GM19351 (cell line): ENCODE data around the gene SRP19.
"Not testable (repeated sequence)": the region's sequence is repeated elsewhere in the genome, so short reads cannot be mapped to it uniquely, and the experiment has no call there.

Experiments used
- ATAC-seq: cut with Tn5 transposase; IDR thresholded peaks from one replicate; pipeline ENCODE4 v1.9.1; 2021; ENCODE audit warnings: mild to moderate bottlenecking, moderate library complexity; ENCODE audit not compliant: unreplicated experiment

Gene SRP19

DNA sequence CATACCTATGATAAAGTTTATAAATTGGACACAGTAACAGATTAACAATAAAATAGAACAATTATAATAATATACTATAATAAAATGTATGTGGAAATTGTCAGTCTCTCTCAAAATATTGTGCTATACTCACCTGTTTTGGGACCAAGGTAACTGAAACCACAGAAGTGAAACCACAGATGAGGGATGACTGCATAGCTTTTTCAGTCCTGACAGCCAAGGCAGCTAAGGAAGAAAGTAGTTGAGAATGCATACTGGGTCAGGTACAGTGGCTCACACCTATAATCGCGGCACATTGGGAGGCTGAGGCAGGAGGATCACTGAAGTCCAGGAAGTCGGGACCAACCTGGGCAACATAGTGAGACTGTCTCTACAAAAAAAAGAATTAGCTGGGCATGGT, 8.9 kb downstream of the SRP19 start:
- ATAC-seq: peak; percentile 82

DNA sequence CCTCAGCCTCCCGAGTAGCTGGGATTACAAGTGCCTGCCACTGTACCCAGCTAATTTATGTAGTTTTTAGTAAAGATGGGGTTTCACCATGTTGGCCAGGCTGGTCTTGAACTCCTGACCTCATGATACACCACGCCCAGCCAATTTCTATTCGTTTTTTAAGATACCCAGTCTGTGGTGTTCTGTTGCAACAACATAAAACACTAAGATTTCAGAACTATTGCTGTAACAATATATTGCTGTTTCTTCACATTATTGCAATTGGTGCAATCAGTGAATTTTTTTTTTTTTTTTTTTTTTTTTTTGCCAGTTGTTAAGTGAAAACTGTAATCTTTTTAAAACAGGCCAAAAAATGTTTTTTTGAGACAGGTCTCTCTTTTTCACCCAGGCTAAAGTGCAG, 9.9 kb downstream of the SRP19 start:
- ATAC-seq: no peak

DNA sequence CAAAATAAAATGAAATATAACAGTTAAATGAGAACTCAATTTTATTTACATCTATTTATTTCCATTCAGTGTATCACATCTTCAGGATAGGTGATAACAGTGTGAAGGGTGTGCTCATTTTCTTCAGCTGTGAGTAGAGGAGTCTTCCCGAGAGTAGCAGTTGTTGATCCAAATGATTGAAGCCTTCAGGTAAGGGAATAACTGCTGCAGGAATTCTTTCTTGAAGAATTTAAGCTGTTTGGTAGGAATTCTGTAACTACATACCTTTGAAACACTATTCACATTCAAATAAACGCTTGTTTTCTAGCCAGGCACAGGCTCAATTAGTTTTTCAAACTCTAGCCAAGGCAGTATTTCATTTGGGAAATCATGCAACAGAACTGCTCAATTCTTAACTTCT, 15.3 kb downstream of the SRP19 start:
- no peak for ATAC-seq

DNA sequence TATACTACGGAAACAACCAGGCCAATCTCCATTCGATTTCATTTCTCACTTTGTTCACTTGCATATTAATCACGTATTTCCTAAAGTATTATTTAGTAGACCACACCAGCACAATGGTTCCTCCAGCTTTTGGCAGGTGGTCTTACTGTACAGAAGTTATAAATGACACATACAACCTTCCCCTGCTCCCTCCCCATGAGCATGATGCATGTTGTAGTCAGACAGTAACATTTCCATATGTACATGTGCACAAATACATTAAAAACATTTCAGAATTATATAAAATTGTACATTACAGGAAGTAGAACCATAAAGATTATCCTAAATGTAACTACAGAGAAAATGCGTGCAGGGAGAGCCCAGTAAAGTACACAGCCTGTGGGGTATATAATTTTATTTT, 17.0 kb downstream of the SRP19 start:
- ATAC-seq: no peak

DNA sequence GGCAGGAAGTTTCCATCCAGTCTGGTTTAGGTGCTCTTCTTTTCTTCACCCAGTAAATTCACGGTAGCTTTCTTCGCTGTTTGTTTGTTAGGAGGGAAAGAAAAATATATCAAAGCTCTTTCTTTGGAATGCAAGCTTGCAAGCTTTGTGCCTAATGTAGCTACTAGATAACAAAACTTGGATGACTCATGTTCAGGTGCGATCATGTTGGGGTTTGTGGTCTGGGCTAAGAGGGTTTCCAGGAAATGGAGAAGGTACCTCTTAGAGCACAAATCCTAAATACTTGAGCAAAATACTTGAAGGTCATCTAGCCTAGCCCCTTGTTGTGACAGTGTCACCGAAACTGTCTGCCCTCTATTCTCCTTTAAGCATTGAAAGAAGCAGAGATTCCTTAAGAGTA, 17.7 kb downstream of the SRP19 start:
- ATAC-seq: no peak

DNA sequence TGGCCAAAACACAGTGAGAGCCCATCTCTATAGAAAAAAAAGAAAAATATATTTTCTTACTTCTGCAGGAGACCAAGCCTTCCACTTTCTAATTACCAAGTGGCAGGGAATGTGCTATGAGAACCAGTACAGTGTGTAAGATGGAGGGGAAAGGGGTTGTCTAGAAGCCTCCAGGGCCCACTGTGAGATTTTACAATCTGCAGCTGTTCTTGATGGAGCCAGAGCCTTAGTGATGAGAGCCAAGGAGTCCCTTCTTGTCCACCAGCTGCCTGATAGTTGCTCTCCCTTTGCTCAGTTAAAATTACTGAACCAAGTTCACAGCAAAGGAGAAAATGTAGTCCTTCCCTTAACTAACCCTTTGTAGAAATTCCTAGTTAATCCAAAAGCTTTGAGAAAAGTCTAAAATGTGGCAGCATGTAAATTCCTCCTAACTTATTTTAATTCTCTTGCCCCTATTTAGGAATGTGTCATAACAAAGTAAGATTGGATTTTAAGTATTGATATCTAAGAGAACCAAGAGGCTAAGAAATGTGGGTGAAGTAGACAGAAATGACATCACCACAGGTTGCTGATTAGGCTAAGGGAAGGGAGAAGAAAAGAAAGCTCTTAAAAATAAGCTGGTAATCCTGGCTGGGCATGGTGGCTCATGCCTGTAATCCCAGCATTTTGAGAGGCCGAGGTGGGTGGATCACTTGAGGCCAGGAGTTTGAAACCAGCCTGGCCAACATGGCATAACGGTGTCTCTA, 19.3 kb downstream of the SRP19 start:
- no peak for ATAC-seq

DNA sequence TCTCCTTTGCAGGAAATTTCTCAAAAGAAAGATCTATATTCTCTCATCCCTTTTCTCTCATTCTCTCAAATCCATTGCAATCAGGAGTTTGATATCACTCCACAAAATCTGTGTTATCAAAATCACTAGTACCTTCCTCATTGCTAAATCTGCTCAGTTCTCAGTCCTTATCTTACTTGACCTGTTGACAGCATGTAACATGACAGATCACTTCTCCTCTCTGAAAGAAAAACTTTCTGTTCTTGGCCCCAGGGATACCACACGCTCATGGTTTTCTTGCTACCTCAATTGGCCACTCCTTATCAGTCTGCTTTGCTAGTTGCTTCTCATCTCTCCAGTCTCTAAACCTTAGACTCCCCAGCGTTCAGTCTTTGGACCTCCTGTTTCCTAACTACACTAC, 22.1 kb downstream of the SRP19 start:
- ATAC-seq: no peak

DNA sequence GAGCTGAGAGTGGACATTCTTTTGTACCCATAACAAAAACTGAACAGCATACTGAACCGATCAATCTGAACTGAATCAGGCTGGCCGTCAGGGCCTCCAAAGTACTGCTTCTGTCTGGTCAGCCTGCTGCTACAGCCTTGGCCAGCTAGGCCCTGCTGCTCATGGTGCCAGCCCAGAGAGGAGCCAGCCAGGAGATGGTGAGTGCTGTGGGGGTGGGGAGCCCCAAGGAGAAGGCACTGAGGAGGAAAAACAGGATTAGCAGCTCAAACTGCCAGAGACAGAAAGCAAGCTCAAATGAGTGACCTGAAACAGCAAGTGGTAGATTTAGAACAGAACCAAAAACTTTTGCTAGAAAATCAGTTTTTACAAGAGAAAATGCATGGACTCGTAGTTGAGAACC, 23.9 kb downstream of the SRP19 start:
- ATAC-seq: no peak

DNA sequence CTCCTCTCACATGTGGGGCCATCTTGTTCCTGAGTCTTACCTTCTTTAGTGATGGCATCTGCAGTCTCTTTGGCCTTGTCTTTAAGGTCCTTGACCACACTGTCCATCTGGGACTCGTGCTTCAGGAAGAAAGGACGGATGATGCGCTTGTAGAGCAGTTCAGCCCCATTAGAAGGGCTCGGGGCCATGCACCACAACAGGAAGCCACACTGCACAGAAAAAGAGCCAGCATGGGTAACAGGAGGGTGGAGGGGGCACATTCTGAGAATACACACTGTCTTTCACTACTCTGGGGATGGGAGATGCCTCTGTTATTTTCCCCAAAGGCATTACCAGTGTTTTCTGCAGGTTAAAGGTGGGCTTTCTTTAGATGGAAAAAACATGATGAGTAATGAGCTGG, 25.9 kb downstream of the SRP19 start:
- no peak for ATAC-seq

DNA sequence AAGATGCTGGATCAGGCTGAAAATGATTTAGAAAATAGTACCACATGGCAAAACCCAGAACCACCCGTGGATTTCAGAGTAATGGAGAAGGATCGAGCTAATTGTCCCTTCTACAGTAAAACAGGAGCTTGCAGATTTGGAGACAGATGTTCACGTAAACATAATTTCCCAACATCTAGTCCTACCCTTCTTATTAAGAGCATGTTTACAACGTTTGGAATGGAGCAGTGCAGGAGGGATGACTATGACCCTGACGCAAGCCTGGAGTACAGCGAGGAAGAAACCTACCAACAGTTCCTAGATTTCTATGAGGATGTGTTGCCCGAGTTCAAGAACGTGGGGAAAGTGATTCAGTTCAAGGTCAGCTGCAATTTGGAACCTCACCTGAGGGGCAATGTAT, 31.0 kb downstream of the SRP19 start:
- ATAC-seq: not testable (repeated sequence)

DNA sequence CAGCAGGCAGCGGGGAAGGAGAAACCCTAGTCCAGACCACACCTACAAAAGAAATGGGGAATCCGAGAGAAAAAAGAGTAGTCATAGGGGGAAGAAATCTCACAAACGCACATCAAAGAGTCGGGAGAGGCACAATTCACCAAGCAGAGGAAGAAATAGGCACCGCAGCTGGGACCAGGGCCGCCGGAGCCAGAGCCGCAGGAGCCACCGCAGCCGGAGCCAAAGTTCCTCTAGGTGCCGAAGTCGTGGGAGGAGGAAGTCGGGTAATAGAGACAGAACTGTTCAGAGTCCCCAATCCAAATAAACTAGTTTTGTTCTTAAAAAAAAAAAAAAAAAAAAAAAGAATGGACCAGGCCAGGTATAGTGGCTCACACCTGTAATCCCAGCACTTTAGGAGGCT, 31.7 kb downstream of the SRP19 start:
- ATAC-seq: no peak

DNA sequence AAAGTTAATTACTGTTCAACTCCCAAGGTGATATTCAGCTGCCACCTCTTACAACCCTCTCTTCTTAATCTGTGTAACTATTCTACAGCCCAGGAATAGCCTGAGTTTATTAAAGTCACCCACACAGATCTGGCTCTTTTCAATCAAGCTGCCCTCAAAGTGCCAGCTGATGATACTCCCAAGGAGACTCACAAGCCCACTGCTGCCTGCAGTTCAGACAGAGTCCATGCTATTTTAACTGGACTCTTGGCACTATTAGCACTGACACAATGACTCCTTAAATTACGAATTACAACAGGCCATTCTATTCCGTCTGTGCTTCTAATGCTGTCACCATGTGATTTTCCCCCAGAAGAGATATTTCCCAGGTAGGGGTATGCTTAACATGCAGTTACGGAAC, 34.6 kb downstream of the SRP19 start:
- no peak for ATAC-seq

DNA sequence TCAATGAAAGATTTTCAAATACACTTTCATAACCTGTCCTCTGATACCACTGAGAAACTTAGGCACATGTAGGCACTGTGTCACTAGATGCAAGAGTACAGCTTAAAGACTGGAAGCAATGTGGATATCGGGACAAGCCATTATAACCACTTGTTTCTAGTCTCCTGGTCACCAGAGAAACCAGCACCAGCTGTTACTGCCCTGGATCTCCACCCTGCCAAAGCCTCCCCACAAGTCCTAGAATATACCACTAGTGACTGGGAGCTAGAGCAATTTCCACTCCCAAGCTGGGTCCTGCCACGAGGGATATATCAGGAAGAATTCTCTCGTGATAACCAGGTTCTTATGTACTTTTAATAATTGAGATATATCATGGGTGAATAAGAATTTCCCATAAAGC, 41.5 kb downstream of the SRP19 start:
- no peak for ATAC-seq

DNA sequence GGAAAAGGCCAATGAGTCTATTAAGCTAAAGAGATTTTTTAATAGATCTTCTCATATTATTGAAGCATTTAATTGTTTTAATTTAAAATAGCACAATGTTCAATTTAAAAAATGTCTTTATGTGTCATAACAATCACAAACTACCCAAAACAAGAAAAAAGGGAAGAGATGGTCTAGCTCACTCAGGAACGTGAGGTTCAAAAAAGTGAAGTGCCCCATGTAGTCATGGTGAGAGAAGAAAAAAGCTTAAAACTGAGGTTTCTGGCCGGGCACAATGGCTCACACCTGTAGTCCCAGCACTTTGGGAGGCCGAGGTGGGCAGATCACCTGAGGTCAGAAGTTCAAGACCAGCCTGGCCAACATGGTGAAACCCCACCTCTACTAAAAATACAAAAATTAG, 43.9 kb downstream of the SRP19 start:
- not testable (repeated sequence) for ATAC-seq

DNA sequence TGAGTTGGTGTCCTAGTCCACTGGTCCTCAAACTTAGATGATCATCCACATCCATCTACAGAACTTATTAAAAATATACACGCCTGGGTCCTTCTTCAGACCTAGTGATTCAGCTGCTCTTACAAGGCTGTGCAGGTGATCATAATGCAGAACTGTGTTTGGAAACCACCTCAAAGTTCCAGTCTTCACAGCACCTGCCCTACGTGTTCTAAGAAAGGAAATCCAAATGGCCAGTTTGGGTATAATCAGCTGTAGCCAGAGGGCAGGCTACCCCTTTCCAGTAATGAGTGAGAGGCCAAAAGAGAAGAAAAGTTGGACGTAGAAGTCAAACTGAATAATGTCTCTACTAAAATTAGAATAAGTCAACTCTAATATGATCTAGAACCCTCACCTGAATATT, 45.5 kb downstream of the SRP19 start:
- ATAC-seq: peak; percentile 53

DNA sequence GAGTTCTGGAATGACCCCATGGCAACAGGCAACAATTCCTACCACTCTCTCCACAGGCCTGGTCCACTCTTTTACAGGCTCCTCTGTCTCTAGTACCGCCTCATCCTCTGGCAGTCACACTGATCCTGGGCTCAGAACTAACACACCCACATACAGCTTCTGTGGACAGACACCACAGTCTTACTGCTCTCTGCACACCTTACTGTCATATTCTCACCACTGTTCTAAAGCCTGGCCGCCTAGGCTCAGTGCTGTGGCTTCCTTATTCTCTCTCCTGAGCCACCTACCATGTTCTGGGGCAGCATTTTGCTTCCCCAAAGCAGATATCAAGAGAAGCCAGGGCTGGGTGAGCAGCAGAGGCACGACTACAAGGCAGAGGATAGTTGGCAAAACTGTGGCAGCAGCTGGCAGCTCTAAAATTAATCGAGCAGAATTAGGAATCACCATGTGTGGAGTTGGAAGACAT, 46.1 kb downstream of the SRP19 start:
- peak; percentile 59 for ATAC-seq

DNA sequence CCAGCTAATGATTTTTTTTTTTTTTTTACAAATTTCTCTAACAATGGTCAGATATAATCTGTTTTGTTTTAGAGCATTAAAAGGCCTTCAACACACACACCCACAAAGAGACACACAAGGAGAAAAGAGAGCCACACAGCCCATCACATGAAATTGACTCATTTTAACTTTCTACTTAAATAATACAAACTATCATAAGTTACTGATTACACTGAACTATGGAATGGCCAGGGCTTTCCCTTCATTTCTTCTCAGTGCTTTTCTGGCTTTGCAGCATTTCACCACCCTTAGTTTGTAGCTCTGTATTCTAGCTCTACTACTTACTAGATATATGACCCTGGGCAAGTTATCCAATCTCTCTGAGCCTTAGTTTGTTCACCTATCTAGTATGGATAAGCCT, 47.8 kb downstream of the SRP19 start:
- ATAC-seq: no peak

DNA sequence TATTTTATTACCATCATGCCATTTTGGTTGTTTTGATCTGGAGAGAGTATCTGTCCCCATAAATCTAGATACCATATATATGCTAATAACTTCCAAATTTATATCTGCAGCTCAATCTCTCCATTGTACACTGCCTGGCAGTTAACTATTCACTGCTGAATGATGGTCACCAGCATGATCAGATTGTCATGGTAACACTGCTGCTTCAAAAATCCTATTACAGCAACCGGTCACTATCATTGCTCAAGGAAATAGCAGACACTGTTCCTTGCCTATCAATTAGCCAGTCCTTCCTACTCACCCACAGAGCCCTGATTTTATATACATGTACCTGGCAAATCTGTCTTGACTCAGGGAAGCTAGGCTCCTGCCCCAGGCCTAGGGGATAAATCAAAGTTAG, 49.4 kb downstream of the SRP19 start:
- no peak for ATAC-seq

DNA sequence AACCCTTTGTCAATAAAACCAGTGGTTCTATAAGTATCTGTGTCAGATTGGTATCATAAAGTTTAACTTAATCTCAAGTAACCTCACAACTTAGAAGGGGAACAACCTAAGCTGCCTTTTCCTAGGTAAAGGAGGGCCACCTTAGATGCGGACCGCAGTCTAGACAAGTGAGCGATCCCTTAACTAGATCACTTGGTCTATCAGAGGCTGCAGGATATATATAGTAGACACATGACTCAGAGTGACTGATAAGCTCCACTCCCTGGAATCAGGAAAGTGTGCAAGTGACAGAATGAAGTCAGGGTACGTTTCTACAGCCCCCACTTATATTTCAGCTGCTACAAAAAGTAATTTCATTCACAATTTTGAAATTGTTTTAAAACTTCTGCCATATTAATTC, 53.5 kb downstream of the SRP19 start:
- ATAC-seq: no peak

DNA sequence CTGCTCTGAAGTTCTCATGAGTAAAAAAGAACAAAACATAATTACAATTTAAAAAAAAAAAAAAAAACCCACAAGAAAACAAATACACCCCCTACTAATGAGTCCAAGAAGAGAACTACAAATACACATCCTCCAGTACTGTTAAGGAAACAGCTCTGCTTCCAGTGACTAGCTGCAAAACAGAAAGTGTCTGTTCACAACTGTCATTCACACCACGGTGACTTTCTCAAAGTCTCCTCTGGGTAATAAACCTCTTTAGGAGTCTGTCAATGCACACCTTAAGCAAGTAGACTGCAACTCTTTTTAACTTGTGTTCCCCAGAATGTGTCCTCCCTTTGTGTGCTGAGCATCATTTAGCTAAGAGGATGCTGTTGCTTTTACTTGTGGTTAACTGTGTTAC, 54.7 kb downstream of the SRP19 start:
- ATAC-seq: no peak

DNA sequence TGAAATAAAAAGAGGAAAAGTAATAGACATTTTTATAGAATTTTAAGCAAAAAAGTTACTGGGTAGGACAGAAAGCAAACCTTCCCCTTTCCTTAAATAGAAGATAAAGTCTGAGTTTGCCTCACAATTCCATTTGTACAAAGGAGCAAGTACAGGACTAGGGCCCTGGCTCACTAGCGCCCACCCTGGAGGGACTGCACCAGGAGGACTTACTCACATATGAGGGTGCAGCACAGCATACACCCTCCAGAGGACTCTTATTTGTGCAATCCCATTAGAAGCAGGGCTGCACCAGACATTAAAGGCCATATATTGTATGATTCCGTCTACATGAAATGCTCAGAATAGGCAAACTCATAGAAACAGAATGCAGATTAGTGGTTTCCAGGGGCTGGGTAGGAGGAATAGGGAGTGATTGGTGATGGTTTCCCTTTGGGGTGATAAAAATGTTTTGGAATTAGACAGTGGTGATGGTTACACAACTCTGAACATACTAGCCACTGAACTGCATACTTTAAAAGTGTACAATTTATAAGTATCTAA, 56.4 kb downstream of the SRP19 start:
- ATAC-seq: no peak

DNA sequence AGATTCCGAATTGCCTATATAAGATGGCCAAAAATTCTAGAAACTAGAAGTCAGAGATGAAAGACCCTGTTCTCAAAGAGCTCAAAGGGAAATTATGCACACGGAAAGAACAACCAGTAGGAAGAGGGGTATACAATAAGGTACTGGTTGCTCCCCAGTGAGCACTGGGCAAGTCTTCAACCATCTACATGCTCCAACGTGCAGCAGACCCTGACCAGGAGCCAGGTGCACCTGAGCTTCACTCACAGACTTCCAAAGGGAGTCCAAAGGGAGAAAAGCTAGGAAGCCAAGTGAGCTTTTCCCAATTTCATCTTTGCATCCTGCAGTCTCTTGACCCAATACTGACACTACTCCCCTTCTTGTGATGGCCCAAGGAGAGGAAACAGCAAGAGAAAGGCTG, 57.0 kb downstream of the SRP19 start:
- no peak for ATAC-seq

DNA sequence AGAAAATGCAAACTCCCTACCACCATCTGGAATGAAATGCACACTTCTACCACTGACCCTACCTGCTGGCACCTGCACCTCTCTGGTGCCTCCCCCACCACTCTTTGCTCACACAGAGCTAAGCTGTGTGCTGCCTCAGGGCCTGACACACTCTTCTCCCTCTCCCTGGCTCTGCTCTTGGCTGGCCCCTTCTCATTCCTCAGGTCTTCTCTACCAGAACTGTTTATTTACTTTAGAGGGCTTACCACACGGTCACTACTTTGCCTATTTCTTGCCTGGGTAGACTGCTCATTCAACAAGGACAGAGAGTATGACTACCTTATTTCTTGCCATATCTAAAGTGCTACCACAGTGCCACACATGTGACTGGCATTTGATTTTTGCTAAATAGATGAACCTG, 57.6 kb downstream of the SRP19 start:
- ATAC-seq: no peak
